ENCODE measurements around the gene THRA.

GRCh38 chr17:40068584-40068916 lies 5.8 kb downstream of the THRA start:
- TF ChIP-seq GATA3 (IDR thresholded peaks at IDR 0.05; ENCODE audit: low read depth, low read length) (no peak), GATA2 (IDR thresholded peaks at IDR 0.05; ENCODE audit: low read depth, low read length) (no peak)
